T-helper 17 cell (primary cell): ENCODE measurements around the gene CNDP2. TPM values are rescaled to one million over a fixed set of nuclear protein-coding genes. Genes with fewer than 3 reads are reported as not detected.
A peak's percentile ranks its signal among the peaks of the same experiment; 100 is the strongest.

Experiments
- ATAC-seq: fragments of 150-1000 bp; cut with Tn5 transposase; 2 replicates; pipeline ENCODE4 v1.10.0; 2021; ENCODE audit warnings: mild to moderate bottlenecking, moderate library complexity
- DNase-seq, 3 donors: peaks; one replicate each; pipeline versions ENCODE4 v3.0.0 to v3.0.0-alpha.2; 2020 to 2021
- H3K9me3 ChIP-seq: one replicate; pipeline ENCODE4 v1.7.0; 2013; ENCODE audit warnings: low read length, mild to moderate bottlenecking; ENCODE audit not compliant: control insufficient read depth, poor library complexity, severe bottlenecking
- H3K27ac Mint-ChIP-seq: one replicate; pipeline ENCODE4 v1.8.0; 2022; ENCODE audit warnings: mild to moderate bottlenecking, moderate library complexity, mixed read lengths
- H3K27me3 Mint-ChIP-seq: one replicate; pipeline ENCODE4 v1.8.0; 2022; ENCODE audit warnings: mixed read lengths
- H3K36me3 Mint-ChIP-seq: one replicate; pipeline ENCODE4 v1.8.0; 2022; ENCODE audit warnings: low read depth, mixed read lengths
- H3K4me1 Mint-ChIP-seq: one replicate; pipeline ENCODE4 v1.8.0; 2022; ENCODE audit warnings: mild to moderate bottlenecking, mixed read lengths
- H3K4me3 Mint-ChIP-seq: one replicate; pipeline ENCODE4 v1.8.0; 2022; ENCODE audit warnings: mild to moderate bottlenecking, moderate library complexity, mixed read lengths
- total RNA-seq, 4 donors: library from RNA in 2 of 4; stranded (reverse) in 2 of 4; gene quantifications; one replicate each; pipeline ENCODE4 v1.2.3 and lab custom pipeline; 2022 to 2026

CNDP2 gene
- total RNA-seq, 2 donors from 2014 or later = 99.6 to 105 TPM

DNA sequence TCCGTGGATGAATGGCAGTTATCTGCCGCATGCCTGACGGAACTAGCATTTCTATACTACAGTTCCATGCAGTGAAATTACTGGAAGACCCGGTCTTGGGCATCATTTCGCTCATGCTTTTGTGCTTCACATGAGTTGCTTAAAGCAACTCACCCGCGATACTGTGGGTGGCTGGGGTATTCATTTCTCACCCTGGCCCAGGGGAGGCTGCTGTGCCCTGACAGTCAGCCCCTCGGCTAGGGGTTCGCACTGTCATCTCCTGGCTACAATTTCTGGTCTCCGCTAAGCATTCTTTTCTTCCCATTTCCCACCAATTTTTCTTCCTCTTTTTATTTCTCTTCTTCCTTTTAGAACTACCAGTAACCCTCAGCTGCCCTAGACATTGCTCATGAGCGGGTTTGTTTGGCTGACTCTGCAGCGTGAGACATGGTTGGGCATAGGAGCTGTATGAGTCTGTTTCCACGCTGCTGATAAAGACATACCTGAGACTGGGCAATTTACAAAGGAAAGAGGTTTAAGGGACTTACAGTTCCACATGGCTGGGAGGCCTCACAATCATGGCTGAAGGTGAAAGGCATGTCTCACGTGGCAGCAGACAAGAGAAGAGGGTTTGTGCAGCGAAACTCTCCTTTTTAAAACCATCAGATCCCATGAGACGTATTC lies 16.5 kb upstream of the CNDP2 start:
- no peaks in the 10 kb centered on the region for H3K9me3 ChIP-seq
- ATAC-seq = no peak
- H3K4me1 Mint-ChIP-seq = peaks cover 2% of the 10 kb centered on the region
- no peak overlapping the region for H3K4me3 Mint-ChIP-seq
- H3K27ac Mint-ChIP-seq = no peak overlapping the region
- H3K36me3 Mint-ChIP-seq = no peaks in the 10 kb centered on the region
- peaks cover 30% of the 10 kb centered on the region for H3K27me3 Mint-ChIP-seq
- DNase-seq = no peak

DNA sequence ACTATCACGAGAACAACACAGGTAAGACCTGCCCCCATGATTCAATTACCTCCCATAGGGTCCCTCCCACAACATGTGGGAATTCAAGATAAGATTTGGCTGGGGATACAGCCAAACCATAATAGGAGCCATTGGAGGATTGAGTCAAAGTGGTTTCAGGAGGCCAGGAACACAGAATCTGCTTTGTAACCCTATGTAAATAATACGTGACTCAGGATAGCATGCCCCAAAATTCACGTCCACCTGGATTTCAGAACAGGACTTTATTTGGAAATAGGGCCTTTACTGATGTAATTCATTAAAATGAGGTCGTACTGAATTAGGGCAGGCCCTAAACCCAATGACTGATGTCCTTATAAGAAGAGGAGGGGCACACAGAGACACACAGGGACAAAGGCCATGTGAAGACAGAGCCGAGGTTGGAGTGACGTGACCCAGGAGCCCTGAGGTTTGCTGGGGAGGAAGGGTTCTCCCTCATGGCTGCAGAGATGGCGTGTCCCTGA lies 16.0 kb upstream of the CNDP2 start:
- ATAC-seq (no peak), DNase-seq (no peak)
- Mint-ChIP-seq H3K36me3 (no peaks in the 10 kb centered on the region), H3K27me3 (peaks cover 29% of the 10 kb centered on the region), H3K4me3 (no peak overlapping the region), H3K4me1 (peaks cover 4% of the 10 kb centered on the region), H3K27ac (no peak overlapping the region)
- no peaks in the 10 kb centered on the region for H3K9me3 ChIP-seq

DNA sequence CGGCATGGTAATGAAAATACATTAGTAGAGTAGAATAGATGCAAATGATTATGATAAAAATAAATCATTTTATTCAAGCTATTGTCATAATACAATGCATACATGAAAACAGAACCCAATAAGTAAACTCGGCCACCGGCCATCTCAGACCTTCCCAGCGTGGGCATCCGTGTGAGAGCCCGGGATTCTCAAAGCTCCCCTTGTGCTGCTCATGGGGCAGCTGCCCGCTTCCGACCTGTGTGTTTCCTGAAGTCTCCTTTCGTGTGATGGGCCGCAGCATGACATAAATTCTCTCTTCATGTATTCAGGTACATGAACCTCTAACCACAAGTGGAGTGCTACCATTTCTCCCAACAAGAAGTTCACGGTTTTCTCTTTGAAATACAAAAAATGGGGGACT lies 13.5 kb upstream of the CNDP2 start:
- peaks cover 4% of the 10 kb centered on the region for H3K4me1 Mint-ChIP-seq
- no peak for DNase-seq
- no peak overlapping the region for H3K27ac Mint-ChIP-seq

DNA sequence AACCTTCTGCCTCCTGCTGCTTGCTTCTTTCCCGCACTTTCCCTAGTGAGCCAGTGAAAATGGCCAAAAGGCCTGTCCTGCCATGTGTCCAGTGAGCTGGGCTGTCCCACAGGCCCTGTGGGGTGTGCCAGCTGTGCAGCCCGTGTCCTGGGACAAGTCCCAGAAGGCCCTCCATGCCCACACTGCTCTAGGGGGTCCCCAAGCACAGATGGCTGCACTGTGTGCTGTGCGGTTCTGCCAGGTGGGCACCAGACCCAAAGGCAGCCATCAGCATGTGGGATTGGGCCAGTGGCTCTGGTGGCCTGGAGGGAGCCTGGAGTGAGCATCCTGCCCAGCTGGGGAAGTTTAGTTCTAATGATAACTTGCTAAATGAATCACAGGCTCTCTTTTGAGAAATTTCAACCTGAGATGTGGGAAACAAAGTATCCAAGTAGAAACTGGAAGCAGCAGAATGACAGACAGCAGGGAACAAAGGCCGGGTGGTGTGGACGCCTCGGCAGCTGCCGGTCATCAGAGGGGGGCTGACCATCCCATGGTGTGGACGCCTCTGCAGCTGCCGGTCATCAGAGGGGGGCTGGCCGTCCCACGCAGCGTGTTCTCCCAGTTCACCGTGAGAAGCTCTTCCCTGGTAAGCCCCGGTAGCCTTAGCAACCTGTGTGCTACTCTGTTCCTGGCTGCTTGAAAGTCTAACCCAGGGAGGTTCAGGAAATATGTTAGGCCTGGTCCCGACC lies 9.9 kb upstream of the CNDP2 start:
- ATAC-seq (no peak), DNase-seq (no peak)
- no peaks in the 10 kb centered on the region for H3K36me3 Mint-ChIP-seq
- no peak overlapping the region for H3K27ac Mint-ChIP-seq
- peaks cover 3% of the 10 kb centered on the region for H3K4me1 Mint-ChIP-seq
- H3K4me3 Mint-ChIP-seq = no peak overlapping the region
- no peaks in the 10 kb centered on the region for H3K9me3 ChIP-seq
- no peaks in the 10 kb centered on the region for H3K27me3 Mint-ChIP-seq

More for the DNA sequence above, 13.5 kb upstream of the CNDP2 start:
- ATAC-seq = no peak
- no peaks in the 10 kb centered on the region for H3K36me3 Mint-ChIP-seq
- H3K4me3 Mint-ChIP-seq = no peak overlapping the region
- no peaks in the 10 kb centered on the region for H3K9me3 ChIP-seq
- peaks cover 16% of the 10 kb centered on the region for H3K27me3 Mint-ChIP-seq

DNA sequence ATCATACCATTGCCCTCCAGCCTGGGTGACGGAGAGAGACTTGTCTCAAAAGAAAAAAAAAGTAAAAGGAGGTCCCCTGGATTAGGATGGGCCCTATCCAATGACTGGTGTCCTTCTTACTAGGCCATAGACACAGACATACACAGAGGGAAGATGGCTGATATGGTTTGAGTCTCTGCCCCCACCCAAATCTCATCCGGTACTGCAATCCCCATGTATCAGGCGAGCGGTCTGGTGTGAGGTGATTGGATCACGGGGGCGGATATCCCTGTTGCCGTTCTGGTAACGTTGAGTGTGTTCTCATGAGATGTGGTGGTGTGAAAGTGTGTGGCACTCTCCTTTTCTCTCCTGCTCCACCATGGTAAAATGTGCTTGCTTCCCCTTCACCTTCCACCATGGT lies 7.8 kb upstream of the CNDP2 start:
- no peak for ATAC-seq
- H3K4me1 Mint-ChIP-seq = peaks cover 3% of the 10 kb centered on the region
- H3K9me3 ChIP-seq = no peaks in the 10 kb centered on the region
- no peak overlapping the region for H3K27ac Mint-ChIP-seq
- H3K36me3 Mint-ChIP-seq = no peaks in the 10 kb centered on the region
- no peak for DNase-seq
- no peak overlapping the region for H3K4me3 Mint-ChIP-seq
- H3K27me3 Mint-ChIP-seq = no peaks in the 10 kb centered on the region

DNA sequence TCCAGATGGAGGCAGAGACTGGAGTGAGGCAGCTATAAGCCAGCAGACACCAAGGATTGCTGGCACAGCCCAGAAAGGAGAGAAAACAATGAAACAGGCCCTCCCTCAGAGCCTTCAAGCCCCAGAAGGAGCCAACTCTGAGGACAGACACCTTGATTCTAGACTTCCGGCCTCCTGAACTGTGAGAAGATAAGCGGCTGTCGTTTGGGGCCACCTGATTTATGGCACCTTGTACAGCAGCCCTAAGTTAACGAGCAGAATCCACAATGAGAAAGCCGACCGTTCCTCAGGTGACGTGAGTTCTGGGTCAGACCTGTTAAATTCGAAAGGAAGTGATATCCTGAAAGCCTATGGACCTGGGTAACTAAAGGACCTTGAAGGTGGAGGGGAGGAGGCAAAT lies 7.3 kb upstream of the CNDP2 start:
- H3K4me3 Mint-ChIP-seq = no peak overlapping the region
- H3K4me1 Mint-ChIP-seq = peaks cover 5% of the 10 kb centered on the region
- DNase-seq = no peak
- peak overlapping the region; percentile 56 for H3K27ac Mint-ChIP-seq
- ATAC-seq = no peak
- no peaks in the 10 kb centered on the region for H3K27me3 Mint-ChIP-seq
- H3K36me3 Mint-ChIP-seq = no peaks in the 10 kb centered on the region
- H3K9me3 ChIP-seq = no peaks in the 10 kb centered on the region

DNA sequence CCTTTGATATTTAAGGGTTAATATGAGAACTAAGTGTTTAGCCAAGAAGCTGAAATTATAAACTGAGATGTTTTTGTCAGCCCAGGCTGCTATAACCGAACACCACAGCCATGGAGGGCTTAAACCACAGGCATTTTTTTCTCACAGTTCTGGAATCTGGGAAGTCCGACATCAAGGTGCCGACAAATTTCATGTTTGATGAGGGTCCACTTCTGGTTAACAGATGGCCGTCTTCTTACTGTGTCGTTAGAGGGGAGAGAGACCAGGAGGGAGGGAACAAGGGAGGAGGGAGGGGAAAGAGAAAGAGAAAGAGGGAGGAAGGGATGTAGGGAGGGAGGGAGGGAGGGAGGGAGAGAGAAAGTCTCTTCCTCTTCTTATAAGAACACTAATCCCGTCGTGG lies 6.5 kb upstream of the CNDP2 start:
- ATAC-seq (no peak), DNase-seq (no peak)
- no peaks in the 10 kb centered on the region for H3K9me3 ChIP-seq
- Mint-ChIP-seq H3K27ac (no peak overlapping the region), H3K4me1 (peaks cover 5% of the 10 kb centered on the region), H3K36me3 (no peaks in the 10 kb centered on the region), H3K4me3 (no peak overlapping the region), H3K27me3 (no peaks in the 10 kb centered on the region)

DNA sequence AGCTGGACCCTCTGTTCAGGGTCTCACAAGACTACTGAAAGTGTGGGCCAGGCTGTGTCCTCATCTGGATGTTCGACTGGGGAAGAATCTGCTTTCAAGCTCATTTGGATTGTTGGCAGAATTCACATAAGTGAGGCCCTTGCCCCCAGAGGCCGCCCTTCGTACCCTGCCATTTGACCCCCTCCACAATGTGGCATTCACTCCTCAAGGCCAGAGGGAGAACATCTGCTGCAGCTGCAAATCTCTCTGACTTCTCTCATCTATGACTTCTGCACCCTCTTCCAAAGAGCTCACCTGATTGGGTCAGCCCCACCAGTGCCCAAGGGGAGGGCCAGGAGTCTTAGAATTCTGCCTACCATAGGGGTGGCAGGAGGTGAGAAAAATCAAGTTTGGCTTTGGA lies 3.9 kb upstream of the CNDP2 start:
- H3K27ac Mint-ChIP-seq = peak overlapping the region; percentile 56
- no peaks in the 10 kb centered on the region for H3K9me3 ChIP-seq
- no peak overlapping the region for H3K4me3 Mint-ChIP-seq
- no peak for ATAC-seq
- no peak for DNase-seq
- peaks cover 12% of the 10 kb centered on the region for H3K4me1 Mint-ChIP-seq
- peaks cover 3% of the 10 kb centered on the region for H3K36me3 Mint-ChIP-seq
- H3K27me3 Mint-ChIP-seq = no peaks in the 10 kb centered on the region

DNA sequence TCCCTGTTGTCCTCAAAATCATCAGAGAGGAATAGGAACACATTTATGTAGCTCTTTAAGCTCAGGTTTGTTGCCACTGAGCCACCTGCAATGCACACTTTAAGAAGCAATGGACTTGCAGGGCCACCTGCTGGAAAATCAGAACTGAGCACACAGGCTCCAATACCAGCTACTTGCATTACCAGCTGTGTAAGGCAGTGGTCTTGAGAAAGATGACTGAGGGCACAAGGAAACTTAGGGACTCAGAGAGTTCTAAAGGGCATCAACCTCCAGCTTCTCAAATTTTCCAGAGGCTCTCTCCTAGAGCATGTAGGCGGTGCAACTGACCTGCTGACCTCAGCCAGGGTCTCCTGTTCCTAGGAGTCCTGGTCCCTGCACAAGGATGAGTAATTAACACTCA lies 2.5 kb upstream of the CNDP2 start:
- H3K27ac Mint-ChIP-seq = no peak overlapping the region
- H3K9me3 ChIP-seq = no peaks in the 10 kb centered on the region
- peaks cover 20% of the 10 kb centered on the region for H3K4me1 Mint-ChIP-seq
- peaks cover 3% of the 10 kb centered on the region for H3K36me3 Mint-ChIP-seq
- H3K4me3 Mint-ChIP-seq = no peak overlapping the region
- peak; percentile 61 for ATAC-seq
- H3K27me3 Mint-ChIP-seq = no peaks in the 10 kb centered on the region
- peak in 2 of 3 donors; percentile 37 to 56 for DNase-seq

DNA sequence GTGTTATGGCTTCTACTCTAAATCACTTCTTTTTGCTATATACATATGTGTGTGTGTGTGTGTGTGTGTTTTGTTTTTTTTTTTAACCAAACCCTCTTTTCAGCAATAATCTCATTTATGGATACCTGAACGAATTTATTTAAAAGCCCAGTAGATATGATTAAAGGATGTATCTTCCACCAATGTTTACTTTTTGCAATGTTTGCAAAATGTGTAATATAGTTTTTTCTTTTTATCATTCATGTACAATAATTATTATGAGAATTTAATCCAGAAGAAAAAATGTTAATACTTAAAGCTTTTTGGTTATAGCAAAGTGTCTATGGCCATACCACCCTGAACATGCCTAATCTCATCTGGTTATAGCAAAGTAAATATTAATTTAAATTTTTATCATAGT lies 1.6 kb upstream of the CNDP2 start:
- H3K27ac Mint-ChIP-seq = peak overlapping the region; percentile 97
- H3K4me1 Mint-ChIP-seq = peaks cover 25% of the 10 kb centered on the region
- peak overlapping the region; percentile 55 for H3K4me3 Mint-ChIP-seq
- H3K9me3 ChIP-seq = no peaks in the 10 kb centered on the region
- no peaks in the 10 kb centered on the region for H3K27me3 Mint-ChIP-seq
- H3K36me3 Mint-ChIP-seq = peaks cover 3% of the 10 kb centered on the region
- ATAC-seq = no peak
- DNase-seq = no peak

DNA sequence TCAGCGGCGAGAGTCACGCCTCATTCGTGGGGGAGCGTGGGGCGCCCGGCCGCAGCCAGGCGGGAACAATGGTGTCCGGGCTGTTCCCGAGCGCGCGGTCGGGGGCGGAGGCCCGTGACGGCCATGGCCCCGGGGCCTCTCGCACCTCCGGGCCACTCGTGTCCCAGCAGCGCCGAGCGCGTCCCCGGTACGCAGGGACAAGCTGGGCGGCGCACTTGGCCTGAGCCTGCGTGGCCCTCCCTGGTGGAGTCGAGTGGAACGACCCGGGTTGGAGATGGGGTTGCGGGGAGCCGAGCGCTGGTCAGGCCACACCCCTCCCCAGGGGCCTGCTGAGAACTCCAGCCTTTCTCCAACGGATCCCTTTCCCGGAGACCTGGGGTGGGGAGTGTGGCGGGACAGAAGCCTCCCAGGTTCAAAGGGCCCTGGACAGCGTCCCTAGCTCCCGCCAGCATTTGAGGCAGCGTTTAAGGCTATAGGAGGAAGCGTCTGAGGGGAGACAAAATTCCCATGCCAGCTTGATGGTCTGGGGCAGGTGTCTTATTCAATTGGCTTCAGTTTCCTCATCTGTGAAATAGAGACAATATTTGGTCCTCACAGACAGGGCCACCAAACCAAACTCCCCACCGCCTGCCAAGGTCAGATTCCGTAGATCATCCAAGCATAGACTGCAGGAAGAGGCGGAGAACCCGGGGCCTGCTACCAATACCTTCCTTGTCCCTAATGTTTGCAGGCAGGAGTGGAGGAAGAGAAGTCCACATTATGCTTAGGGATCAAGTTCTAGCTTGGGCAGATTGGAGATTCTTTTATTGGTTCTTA lies 553 bp downstream of the CNDP2 start:
- Mint-ChIP-seq H3K27me3 (no peaks in the 10 kb centered on the region), H3K27ac (peak overlapping the region; percentile 97), H3K4me3 (peak overlapping the region; percentile 95), H3K36me3 (peaks cover 3% of the 10 kb centered on the region), H3K4me1 (peaks cover 32% of the 10 kb centered on the region)
- DNase-seq (peak in 1 of 3 donors; percentile 26), ATAC-seq (peak; percentile 7)
- H3K9me3 ChIP-seq = no peaks in the 10 kb centered on the region

DNA sequence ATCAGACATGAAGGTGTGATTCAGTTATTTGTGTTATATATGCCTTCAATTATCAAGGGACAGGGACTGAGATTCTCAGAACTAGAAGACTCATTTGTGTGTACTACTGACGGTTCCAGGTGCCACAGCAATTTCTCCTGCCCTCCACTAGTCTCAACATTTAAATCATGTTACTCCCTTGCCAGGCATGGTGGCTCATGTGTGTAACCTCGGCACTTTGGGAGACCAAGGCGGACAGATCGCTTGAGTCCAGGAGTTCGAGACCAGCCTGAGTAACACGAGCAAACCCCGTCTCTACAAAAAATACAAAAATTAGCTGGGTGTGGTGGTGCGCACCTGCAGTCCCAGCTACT lies 1.1 kb downstream of the CNDP2 start:
- Mint-ChIP-seq H3K27ac (peak overlapping the region; percentile 97), H3K36me3 (peaks cover 3% of the 10 kb centered on the region), H3K4me1 (peaks cover 32% of the 10 kb centered on the region), H3K4me3 (peak overlapping the region; percentile 95), H3K27me3 (no peaks in the 10 kb centered on the region)
- ATAC-seq = no peak
- DNase-seq = no peak
- no peaks in the 10 kb centered on the region for H3K9me3 ChIP-seq

DNA sequence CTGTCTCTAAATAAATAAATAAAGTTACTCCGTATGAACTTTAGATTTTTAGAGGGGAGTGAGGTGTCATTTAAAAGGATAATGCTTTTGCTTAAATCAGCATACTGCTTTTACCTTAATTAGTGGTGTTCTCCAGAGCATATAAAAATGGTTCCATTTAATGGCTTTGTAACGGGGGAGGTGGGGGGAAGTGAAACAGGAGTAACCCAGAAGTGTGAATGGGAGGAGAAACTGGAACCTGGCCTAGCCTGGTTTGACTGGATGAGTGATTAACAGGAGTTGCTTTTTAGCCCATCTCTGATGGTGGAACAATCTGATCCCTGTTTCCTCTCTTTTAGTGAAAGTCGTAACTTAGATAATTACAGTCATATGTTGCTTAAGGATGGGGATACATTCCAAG lies 1.6 kb downstream of the CNDP2 start:
- H3K36me3 Mint-ChIP-seq = peaks cover 3% of the 10 kb centered on the region
- peak overlapping the region; percentile 95 for H3K4me3 Mint-ChIP-seq
- H3K27ac Mint-ChIP-seq = peak overlapping the region; percentile 97
- DNase-seq (no peak), ATAC-seq (no peak)
- no peaks in the 10 kb centered on the region for H3K9me3 ChIP-seq
- peaks cover 32% of the 10 kb centered on the region for H3K4me1 Mint-ChIP-seq
- no peaks in the 10 kb centered on the region for H3K27me3 Mint-ChIP-seq
